ENCODE results near the gene GALNT7.

GALNT7 gene

DNA sequence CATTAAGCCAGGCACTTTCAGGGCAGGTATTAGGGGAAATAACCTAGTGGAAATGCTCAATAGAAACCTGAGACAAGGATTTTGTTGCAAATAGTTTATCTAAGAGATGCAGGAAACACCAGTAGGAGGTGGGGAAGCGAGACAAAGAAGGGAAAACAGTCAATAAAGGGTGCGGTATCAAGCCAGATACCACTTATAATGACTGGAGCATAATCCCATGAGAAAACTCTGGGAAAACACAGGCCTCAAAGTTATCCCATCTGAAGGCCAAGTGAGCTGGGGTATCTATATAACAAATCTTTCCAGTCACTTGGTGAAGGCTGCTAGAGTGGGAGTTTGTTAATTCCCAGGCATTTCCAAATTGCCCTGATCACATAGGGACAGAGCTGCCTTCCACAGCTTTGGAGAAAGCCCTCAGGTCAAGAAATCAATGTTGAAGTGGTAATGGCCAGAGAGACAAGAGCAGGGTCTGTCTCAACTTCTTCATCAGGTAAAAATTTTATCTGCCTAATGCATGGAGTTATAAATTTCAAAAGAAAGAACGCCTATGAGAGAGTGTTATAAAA is 175.3 kb downstream of the GALNT7 start (continued):
- TF ChIP-seq ZNF350 (tag by site-specific recombination; IDR thresholded peaks at IDR 0.05) (no peak), ZFP3 (tag by site-specific recombination; IDR thresholded peaks at IDR 0.05; ENCODE audit: low read depth) (no peak), GFI1B (tag by site-specific recombination; IDR thresholded peaks at IDR 0.05) (no peak), HOXD13 (CRISPR knock-in tag; IDR thresholded peaks at IDR 0.05; ENCODE audit: borderline replicate concordance) (no peak)
- TF ChIP-seq, protein P1, sequence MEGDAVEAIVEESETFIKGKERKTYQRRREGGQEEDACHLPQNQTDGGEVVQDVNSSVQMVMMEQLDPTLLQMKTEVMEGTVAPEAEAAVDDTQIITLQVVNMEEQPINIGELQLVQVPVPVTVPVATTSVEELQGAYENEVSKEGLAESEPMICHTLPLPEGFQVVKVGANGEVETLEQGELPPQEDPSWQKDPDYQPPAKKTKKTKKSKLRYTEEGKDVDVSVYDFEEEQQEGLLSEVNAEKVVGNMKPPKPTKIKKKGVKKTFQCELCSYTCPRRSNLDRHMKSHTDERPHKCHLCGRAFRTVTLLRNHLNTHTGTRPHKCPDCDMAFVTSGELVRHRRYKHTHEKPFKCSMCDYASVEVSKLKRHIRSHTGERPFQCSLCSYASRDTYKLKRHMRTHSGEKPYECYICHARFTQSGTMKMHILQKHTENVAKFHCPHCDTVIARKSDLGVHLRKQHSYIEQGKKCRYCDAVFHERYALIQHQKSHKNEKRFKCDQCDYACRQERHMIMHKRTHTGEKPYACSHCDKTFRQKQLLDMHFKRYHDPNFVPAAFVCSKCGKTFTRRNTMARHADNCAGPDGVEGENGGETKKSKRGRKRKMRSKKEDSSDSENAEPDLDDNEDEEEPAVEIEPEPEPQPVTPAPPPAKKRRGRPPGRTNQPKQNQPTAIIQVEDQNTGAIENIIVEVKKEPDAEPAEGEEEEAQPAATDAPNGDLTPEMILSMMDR (tag by site-specific recombination; IDR thresholded peaks at IDR 0.05): no peak
- TF ChIP-seq, protein P2, sequence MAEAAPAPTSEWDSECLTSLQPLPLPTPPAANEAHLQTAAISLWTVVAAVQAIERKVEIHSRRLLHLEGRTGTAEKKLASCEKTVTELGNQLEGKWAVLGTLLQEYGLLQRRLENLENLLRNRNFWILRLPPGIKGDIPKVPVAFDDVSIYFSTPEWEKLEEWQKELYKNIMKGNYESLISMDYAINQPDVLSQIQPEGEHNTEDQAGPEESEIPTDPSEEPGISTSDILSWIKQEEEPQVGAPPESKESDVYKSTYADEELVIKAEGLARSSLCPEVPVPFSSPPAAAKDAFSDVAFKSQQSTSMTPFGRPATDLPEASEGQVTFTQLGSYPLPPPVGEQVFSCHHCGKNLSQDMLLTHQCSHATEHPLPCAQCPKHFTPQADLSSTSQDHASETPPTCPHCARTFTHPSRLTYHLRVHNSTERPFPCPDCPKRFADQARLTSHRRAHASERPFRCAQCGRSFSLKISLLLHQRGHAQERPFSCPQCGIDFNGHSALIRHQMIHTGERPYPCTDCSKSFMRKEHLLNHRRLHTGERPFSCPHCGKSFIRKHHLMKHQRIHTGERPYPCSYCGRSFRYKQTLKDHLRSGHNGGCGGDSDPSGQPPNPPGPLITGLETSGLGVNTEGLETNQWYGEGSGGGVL (tag by site-specific recombination; IDR thresholded peaks at IDR 0.05): no peak

DNA sequence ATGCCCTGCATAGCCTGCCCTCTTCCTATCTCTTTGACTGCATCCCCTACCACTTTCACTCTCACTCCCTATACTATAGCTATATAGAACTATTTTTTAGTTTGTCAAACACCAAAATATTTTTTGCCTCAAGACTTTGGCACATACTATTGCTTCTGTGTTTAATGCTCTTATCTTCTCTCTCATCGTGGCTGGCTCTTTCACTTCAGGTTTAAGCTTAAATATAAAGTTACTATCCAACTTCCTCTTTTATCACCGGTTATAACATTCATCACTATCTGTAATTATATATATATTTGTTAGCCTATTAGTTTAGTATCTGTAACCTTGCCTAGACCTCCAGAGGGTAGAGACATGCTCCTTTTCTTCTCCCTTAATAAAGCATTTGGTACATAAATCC is 177.0 kb downstream of the GALNT7 start:
- TF ChIP-seq ZNF184 (tag by site-specific recombination; IDR thresholded peaks at IDR 0.05) (no peak), ZBTB1 (tag by site-specific recombination; IDR thresholded peaks at IDR 0.05) (no peak), ZNF837 (tag by site-specific recombination; IDR thresholded peaks at IDR 0.05) (no peak), ZNF24 (tag by site-specific recombination; IDR thresholded peaks at IDR 0.05) (no peak), BCL11B (tag by site-specific recombination; IDR thresholded peaks at IDR 0.05; ENCODE audit: low read depth) (no peak), KLF8 (tag by site-specific recombination; IDR thresholded peaks at IDR 0.05) (no peak), ZNF239 (tag by site-specific recombination; IDR thresholded peaks at IDR 0.05) (no peak), ZNF571 (tag by site-specific recombination; IDR thresholded peaks at IDR 0.05) (no peak), HOXC10 (CRISPR knock-in tag; IDR thresholded peaks at IDR 0.05) (no peak), ZNF157 (tag by site-specific recombination; IDR thresholded peaks at IDR 0.05) (no peak), ZNF792 (tag by site-specific recombination; IDR thresholded peaks at IDR 0.05) (no peak), ZNF133 (tag by site-specific recombination; IDR thresholded peaks at IDR 0.05) (no peak), ZNF660 (tag by site-specific recombination; IDR thresholded peaks at IDR 0.05) (no peak)
- TF ChIP-seq, protein P3, sequence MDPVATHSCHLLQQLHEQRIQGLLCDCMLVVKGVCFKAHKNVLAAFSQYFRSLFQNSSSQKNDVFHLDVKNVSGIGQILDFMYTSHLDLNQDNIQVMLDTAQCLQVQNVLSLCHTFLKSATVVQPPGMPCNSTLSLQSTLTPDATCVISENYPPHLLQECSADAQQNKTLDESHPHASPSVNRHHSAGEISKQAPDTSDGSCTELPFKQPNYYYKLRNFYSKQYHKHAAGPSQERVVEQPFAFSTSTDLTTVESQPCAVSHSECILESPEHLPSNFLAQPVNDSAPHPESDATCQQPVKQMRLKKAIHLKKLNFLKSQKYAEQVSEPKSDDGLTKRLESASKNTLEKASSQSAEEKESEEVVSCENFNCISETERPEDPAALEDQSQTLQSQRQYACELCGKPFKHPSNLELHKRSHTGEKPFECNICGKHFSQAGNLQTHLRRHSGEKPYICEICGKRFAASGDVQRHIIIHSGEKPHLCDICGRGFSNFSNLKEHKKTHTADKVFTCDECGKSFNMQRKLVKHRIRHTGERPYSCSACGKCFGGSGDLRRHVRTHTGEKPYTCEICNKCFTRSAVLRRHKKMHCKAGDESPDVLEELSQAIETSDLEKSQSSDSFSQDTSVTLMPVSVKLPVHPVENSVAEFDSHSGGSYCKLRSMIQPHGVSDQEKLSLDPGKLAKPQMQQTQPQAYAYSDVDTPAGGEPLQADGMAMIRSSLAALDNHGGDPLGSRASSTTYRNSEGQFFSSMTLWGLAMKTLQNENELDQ (tag by site-specific recombination; IDR thresholded peaks at IDR 0.05; ENCODE audit: low read depth): no peak
- ChIA-PET CTCF (interaction anchor here (0.7 to 1.0 kb wide), 4 partner anchors 9 to 24 kb away, joined by 3 to 4 read pairs (median 3); no protein-coding TSS in a partner anchor), POLR2A (interaction anchor here (1.0 to 2.5 kb wide), 4 partner anchors 11 to 26 kb away, joined by 3 to 31 read pairs (median 6); partner anchors contain the start of gene HMGB2)

More for the DNA sequence above, 177.0 kb downstream of the GALNT7 start:
- Histone ChIP-seq H3K4me3 (ENCODE audit: low read depth, low read length) (no peak overlapping the region), H3K9me3 (ENCODE audit: control insufficient read depth, insufficient read depth, low read depth, low read length) (no peaks in the 10 kb centered on the region), H3K27ac (ENCODE audit: extremely low read depth, low read depth, low read length) (no peak overlapping the region), H3K36me3 (ENCODE audit: control insufficient read depth in 2 of 2, insufficient read depth in 1 of 2, low read length in 2 of 2) (no peaks in the 10 kb centered on the region), H3K4me1 (ENCODE audit: control insufficient read depth, insufficient read depth, low read length) (no peaks in the 10 kb centered on the region)
